OCI-LY3 (cell line): ENCODE results near the gene CTSO.

Experiments
- H2AFZ ChIP-seq: fragments of 200-600, 300-600 bp; shearing (Covaris generic); 2 replicates; pipeline ENCODE4 v1.6.0; 2014; ENCODE audit warnings: antibody characterized with exemption, low read depth, low read length
- H3K27ac ChIP-seq: fragments of 200-600, 300-600 bp; sonication (generic); 2 replicates; pipeline ENCODE4 v1.5.1; 2014; ENCODE audit warnings: mild to moderate bottlenecking, low read length, moderate library complexity, mixed read lengths
- H3K27me3 ChIP-seq: fragments of 200-600, 300-600 bp; sonication (generic); 2 replicates; pipeline ENCODE4 v1.6.1; 2014; ENCODE audit warnings: low read depth, low read length, mixed read lengths
- H3K36me3 ChIP-seq: fragments of 200-600, 300-600 bp; sonication (generic); replicated peaks from 2 replicates; pipeline ENCODE3; 2014; ENCODE audit warnings: low read depth, low read length, mixed read lengths
- H3K4me1 ChIP-seq: fragments of 300-600, 200-600 bp; sonication (generic); 2 replicates; pipeline ENCODE4 v1.6.1; 2014; ENCODE audit warnings: low read length, mixed read lengths
- H3K4me2 ChIP-seq: fragments of 200-600, 300-600 bp; sonication (generic); 2 replicates; pipeline ENCODE4 v1.6.1; 2014; ENCODE audit warnings: low read length, mixed read lengths
- H3K4me3 ChIP-seq: fragments of 300-600, 200-600 bp; sonication (generic); 2 replicates; pipeline ENCODE4 v1.5.1; 2014; ENCODE audit warnings: antibody characterized with exemption, mild to moderate bottlenecking, low read length, moderate library complexity
- H3K79me2 ChIP-seq: fragments of 300-600, 200-600 bp; shearing (Covaris generic); 2 replicates; pipeline ENCODE4 v1.6.1; 2014; ENCODE audit warnings: mild to moderate bottlenecking, low read length, mixed read lengths
- H3K9ac ChIP-seq: fragments of 300-600, 200-600 bp; shearing (Covaris generic); 2 replicates; pipeline ENCODE4 v1.6.0; 2014; ENCODE audit warnings: mild to moderate bottlenecking, low read length, moderate library complexity
- H3K9me3 ChIP-seq: fragments of 200-600, 300-600 bp; shearing (Covaris generic); 2 replicates; pipeline ENCODE4 v1.6.1; 2014; ENCODE audit warnings: low read length, mixed read lengths; ENCODE audit not compliant: insufficient read depth
- H4K20me1 ChIP-seq: fragments of 200-600, 300-600 bp; sonication (generic); 2 replicates; pipeline ENCODE4 v1.6.1; 2016; ENCODE audit warnings: low read length, mixed read lengths; ENCODE audit not compliant: insufficient read depth
- CTCF ChIP-seq: fragments of 200-600, 300-600 bp; sonication (generic); IDR thresholded peaks from 2 replicates; pipeline ENCODE4 v1.5.1; 2014; ENCODE audit warnings: antibody characterized with exemption, low read length, low read depth
- EZH2phosphoT487 ChIP-seq: fragments of 200-600 bp; shearing (Covaris generic); IDR thresholded peaks from 2 replicates; pipeline ENCODE4 v1.6.1; 2018; ENCODE audit warnings: antibody characterized with exemption, mixed run types, low read depth

CTSO gene

DNA sequence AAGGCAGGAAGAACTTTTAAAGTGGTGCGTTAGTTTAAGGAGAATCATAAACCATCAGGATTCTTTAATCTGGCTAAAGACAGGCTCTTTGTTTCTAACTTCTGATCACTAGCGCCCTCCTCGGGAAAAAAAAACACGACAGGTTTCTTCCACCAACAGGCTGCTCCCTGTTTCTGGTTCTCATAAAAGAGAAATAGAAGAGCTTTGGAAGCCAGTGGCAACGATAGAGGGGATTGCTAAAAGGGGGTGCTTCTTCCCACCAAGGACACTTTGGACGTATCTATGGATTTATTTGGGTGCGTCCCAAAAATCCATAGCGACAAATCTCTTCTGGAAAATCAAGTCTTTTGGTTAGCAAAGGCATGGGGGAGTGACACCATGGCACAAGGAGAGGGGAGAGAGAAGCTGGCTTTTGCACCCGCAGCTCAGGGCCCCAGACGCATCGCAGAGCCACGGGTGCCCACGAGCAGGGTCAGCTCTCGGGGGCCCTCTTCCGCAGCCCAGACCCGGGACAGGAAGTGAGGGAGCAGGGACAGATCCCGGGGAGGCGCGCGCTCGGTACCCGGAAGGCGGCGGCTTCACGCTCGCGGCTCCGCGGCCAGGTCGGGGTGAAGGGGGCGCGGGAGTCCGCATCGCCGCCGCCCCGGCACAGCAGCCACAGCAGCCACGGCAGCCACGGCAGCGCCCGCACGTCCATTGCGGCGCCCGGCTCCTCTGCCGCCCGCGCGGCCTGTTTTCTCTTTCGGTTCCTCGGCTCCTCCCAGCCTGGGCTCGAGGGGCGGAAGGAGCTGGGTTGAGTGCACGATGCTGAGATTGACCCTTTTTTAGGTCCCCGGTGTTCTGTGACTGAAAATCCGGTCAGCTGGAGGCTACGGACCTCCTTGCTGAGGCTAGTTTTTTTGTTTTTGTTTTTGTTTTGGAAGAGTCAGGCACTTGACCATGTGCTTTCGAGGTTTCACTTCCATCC is at the start of gene CTSO:
Gene CTSO, minus strand, starts transcription at position 716 of the 967 bp plus-strand sequence. Its CDS starts 19 bp downstream, at position 697.
- peak within 1 kb of the TSS; percentile 90 for H3K27ac ChIP-seq
- H3K9me3 ChIP-seq = no peaks in the 10 kb centered on the region
- peak within 1 kb of the TSS; percentile 100 for H2AFZ ChIP-seq
- H3K4me3 ChIP-seq = peak within 1 kb of the TSS; percentile 94
- no peaks in the 10 kb centered on the region for H4K20me1 ChIP-seq
- H3K4me2 ChIP-seq = peak within 1 kb of the TSS; percentile 90
- H3K27me3 ChIP-seq = no peaks in the 10 kb centered on the region
- no peaks in the 10 kb centered on the region for H3K79me2 ChIP-seq
- peaks cover 9% of the 10 kb centered on the region for H3K4me1 ChIP-seq
- H3K9ac ChIP-seq = peak within 1 kb of the TSS; percentile 99
- no peaks in the 10 kb centered on the region for H3K36me3 ChIP-seq
- TF ChIP-seq EZH2phosphoT487 (no peak), CTCF (peak; percentile 91)

DNA sequence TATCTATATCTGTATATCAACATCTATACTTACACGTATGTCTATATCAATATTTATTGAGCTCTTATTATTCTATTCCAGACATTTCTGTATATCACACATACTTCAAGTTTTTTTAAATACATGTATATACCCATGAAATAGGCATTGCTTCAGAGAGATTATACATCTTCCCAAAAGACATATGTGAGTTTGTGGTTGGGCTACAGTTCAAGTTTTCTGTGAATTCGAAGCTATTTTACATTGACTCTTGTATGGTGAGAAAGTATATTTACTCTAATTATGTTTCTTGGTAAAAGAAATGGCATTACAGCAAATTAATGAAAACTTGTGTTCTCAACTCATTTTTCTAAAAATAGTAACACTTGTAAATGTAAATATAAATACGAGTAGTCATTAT is 46.8 kb upstream of the CTSO start:
- Histone ChIP-seq H4K20me1 (no peaks in the 10 kb centered on the region), H2AFZ (no peak overlapping the region), H3K4me1 (no peaks in the 10 kb centered on the region), H3K79me2 (no peaks in the 10 kb centered on the region), H3K9ac (no peak overlapping the region), H3K9me3 (no peaks in the 10 kb centered on the region), H3K36me3 (no peaks in the 10 kb centered on the region), H3K27me3 (no peaks in the 10 kb centered on the region), H3K4me3 (no peak overlapping the region), H3K4me2 (no peak overlapping the region), H3K27ac (no peak overlapping the region)
- TF ChIP-seq CTCF (no peak), EZH2phosphoT487 (no peak)

- Histone ChIP-seq H3K4me3 (no peak overlapping the region), H3K27me3 (no peaks in the 10 kb centered on the region), H4K20me1 (no peaks in the 10 kb centered on the region), H3K9me3 (no peaks in the 10 kb centered on the region), H3K27ac (no peak overlapping the region), H2AFZ (no peak overlapping the region), H3K4me1 (no peaks in the 10 kb centered on the region), H3K9ac (no peak overlapping the region), H3K36me3 (no peaks in the 10 kb centered on the region), H3K4me2 (no peak overlapping the region), H3K79me2 (no peaks in the 10 kb centered on the region)
- TF ChIP-seq EZH2phosphoT487 (no peak), CTCF (peak; percentile 17; the same call in 1 of the 2 replicates)
Observed at GRCh38 chr4:155999725-156000124, 46.1 kb upstream of the CTSO start.

GRCh38 chr4:155995069-155995468 is 41.4 kb upstream of the CTSO start:
- no peaks in the 10 kb centered on the region for H3K36me3 ChIP-seq
- no peak overlapping the region for H3K9ac ChIP-seq
- no peaks in the 10 kb centered on the region for H3K9me3 ChIP-seq
- H3K4me3 ChIP-seq = no peak overlapping the region
- no peak overlapping the region for H2AFZ ChIP-seq
- no peak overlapping the region for H3K27ac ChIP-seq
- no peak for TF ChIP-seq EZH2phosphoT487
- no peak for TF ChIP-seq CTCF
- no peaks in the 10 kb centered on the region for H3K79me2 ChIP-seq
- no peak overlapping the region for H3K4me2 ChIP-seq
- H3K27me3 ChIP-seq = no peaks in the 10 kb centered on the region
- no peaks in the 10 kb centered on the region for H4K20me1 ChIP-seq
- no peaks in the 10 kb centered on the region for H3K4me1 ChIP-seq
